Measurements from ENCODE around the gene RFX1. TPM values are rescaled to one million over a fixed set of nuclear protein-coding genes. Genes with fewer than 3 reads are reported as not detected.

Gene RFX1
- total RNA-seq, 1 donor from 2014 or later = 15.7 TPM

DNA sequence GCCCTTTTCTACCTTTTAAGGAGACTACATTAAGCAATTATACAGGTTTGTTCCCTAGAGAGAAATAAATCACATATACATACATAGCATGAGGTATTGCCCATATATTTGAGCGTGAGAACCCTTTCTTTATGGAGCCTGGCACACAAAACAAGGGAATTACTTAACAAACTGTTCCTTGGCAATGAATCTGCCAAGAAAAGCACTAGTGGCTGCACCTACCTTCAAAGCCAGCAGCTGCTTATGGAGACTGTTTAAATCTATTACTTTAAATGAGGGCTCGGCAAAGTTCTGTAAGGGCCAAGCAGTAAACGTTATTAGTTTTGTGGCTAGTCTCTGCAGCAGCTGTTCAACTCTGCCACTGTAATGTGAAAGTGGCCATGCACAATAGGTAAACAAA, 7.0 kb downstream of the RFX1 start:
- H3K4me3 Mint-ChIP-seq (ENCODE audit: unreplicated experiment) = no peak overlapping the region
- no peaks in the 10 kb centered on the region for H3K27me3 Mint-ChIP-seq (ENCODE audit: unreplicated experiment)
- H3K9me3 Mint-ChIP-seq (ENCODE audit: unreplicated experiment) = no peaks in the 10 kb centered on the region
- TF ChIP-seq CTCF (IDR thresholded peaks at IDR 0.05) = no peak
- no peak for DNase-seq (ENCODE audit: extremely low spot score, unreplicated experiment)
- no peaks in the 10 kb centered on the region for H3K36me3 Mint-ChIP-seq (ENCODE audit: unreplicated experiment)
- H3K27ac Mint-ChIP-seq (ENCODE audit: unreplicated experiment) = no peak overlapping the region
- H3K4me1 Mint-ChIP-seq (ENCODE audit: unreplicated experiment) = peaks cover 12% of the 10 kb centered on the region

DNA sequence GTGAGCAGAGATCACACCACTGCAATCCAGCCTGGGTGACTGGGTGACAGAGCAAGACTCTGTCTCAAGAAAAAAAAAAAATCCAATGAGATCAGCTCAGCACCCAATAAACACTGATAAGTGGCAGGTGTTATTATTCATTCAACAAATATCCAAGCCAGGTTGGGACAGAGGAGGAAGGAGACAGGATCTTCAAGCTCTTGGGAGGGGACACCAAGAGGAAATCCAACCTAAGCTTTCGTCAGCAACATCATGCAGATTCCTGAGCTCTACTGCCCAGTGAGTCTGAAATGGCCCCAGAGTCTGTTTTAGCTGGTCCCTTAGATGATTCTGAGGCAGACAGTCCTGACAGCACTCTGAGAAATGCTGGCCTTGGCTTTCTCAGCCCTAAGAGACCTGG, 7.7 kb downstream of the RFX1 start:
- no peak overlapping the region for H3K27ac Mint-ChIP-seq (ENCODE audit: unreplicated experiment)
- no peak for DNase-seq (ENCODE audit: extremely low spot score, unreplicated experiment)

GRCh38 chr19:13997631-13997962, 8.5 kb downstream of the RFX1 start:
- no peak for TF ChIP-seq CTCF (IDR thresholded peaks at IDR 0.05)
- H3K27ac Mint-ChIP-seq (ENCODE audit: unreplicated experiment) = no peak overlapping the region
- no peak for DNase-seq (ENCODE audit: extremely low spot score, unreplicated experiment)
- H3K4me1 Mint-ChIP-seq (ENCODE audit: unreplicated experiment) = peaks cover 4% of the 10 kb centered on the region
- no peaks in the 10 kb centered on the region for H3K27me3 Mint-ChIP-seq (ENCODE audit: unreplicated experiment)
- H3K4me3 Mint-ChIP-seq (ENCODE audit: unreplicated experiment) = no peak overlapping the region
- no peaks in the 10 kb centered on the region for H3K9me3 Mint-ChIP-seq (ENCODE audit: unreplicated experiment)
- peaks cover 3% of the 10 kb centered on the region for H3K36me3 Mint-ChIP-seq (ENCODE audit: unreplicated experiment)

More for the DNA sequence above, 7.7 kb downstream of the RFX1 start:
- no peaks in the 10 kb centered on the region for H3K36me3 Mint-ChIP-seq (ENCODE audit: unreplicated experiment)
- no peak for TF ChIP-seq CTCF (IDR thresholded peaks at IDR 0.05)
- H3K4me3 Mint-ChIP-seq (ENCODE audit: unreplicated experiment) = no peak overlapping the region
- H3K9me3 Mint-ChIP-seq (ENCODE audit: unreplicated experiment) = no peaks in the 10 kb centered on the region
- H3K27me3 Mint-ChIP-seq (ENCODE audit: unreplicated experiment) = no peaks in the 10 kb centered on the region
- peaks cover 10% of the 10 kb centered on the region for H3K4me1 Mint-ChIP-seq (ENCODE audit: unreplicated experiment)

DNA sequence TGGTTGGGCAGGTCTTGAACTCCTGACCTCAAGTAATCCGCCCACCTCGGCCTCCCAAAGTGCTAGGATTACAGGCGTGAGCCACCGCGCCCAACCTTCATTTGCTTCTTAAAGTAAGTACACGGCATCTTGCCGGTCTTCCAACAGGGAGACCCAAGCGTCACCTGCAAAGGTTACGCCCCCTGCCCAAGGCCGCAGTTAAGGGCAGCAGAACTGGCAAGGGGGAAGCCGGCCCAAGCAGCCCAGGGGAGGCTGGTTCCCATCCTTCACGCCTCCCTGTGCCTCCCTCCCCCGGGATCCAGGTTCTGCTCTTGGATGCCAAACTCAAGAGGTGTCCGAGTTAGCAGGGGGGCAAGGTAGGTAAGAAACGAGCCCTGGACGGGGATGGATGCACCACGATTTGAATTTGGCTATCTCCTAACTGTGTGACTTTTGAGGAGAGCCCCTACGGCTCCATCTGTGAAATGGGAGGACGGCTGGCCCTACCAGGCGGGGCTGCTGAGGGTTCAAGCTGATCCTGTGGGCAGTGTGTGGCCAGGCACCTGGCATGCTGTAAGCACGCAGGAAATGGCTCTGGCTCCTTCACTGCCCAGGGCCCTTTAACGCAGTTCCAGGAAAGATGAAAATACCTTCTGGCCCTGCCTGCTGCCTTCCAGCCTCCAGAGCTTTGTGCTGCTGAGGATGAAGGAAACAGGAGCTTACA, 9.0 kb downstream of the RFX1 start:
- Mint-ChIP-seq H3K27me3 (ENCODE audit: unreplicated experiment) (no peaks in the 10 kb centered on the region), H3K36me3 (ENCODE audit: unreplicated experiment) (peaks cover 5% of the 10 kb centered on the region), H3K4me3 (ENCODE audit: unreplicated experiment) (no peak overlapping the region), H3K4me1 (ENCODE audit: unreplicated experiment) (peaks cover 4% of the 10 kb centered on the region), H3K27ac (ENCODE audit: unreplicated experiment) (no peak overlapping the region), H3K9me3 (ENCODE audit: unreplicated experiment) (no peaks in the 10 kb centered on the region)
- no peak for TF ChIP-seq CTCF (IDR thresholded peaks at IDR 0.05)
- DNase-seq (ENCODE audit: extremely low spot score, unreplicated experiment) = no peak

- Mint-ChIP-seq H3K27ac (ENCODE audit: unreplicated experiment) (no peak overlapping the region), H3K4me1 (ENCODE audit: unreplicated experiment) (peaks cover 3% of the 10 kb centered on the region), H3K4me3 (ENCODE audit: unreplicated experiment) (no peak overlapping the region), H3K36me3 (ENCODE audit: unreplicated experiment) (peaks cover 6% of the 10 kb centered on the region), H3K9me3 (ENCODE audit: unreplicated experiment) (no peaks in the 10 kb centered on the region), H3K27me3 (ENCODE audit: unreplicated experiment) (no peaks in the 10 kb centered on the region)
- no peak for TF ChIP-seq CTCF (IDR thresholded peaks at IDR 0.05)
- DNase-seq (ENCODE audit: extremely low spot score, unreplicated experiment) = no peak
Observed at GRCh38 chr19:13995878-13996765, 10.0 kb downstream of the RFX1 start.
